Measurements from ENCODE around the gene CYP2W1.

Gene CYP2W1

GRCh38 chr7:966291-967069 lies 16.5 kb upstream of the CYP2W1 start:
- DNase-seq = no peak

GRCh38 chr7:967361-968082 lies 15.5 kb upstream of the CYP2W1 start:
- no peak for DNase-seq

- DNase-seq = no peak
These were observed 14.5 kb upstream of the CYP2W1 start for GRCh38 chr7:968205-969105.

- no peak for DNase-seq
These were observed 13.6 kb upstream of the CYP2W1 start for GRCh38 chr7:969403-969802.

GRCh38 chr7:970744-971143 lies 12.2 kb upstream of the CYP2W1 start:
- DNase-seq = no peak

GRCh38 chr7:972110-972509 lies 10.9 kb upstream of the CYP2W1 start:
- DNase-seq = no peak

GRCh38 chr7:972676-973309 lies 10.2 kb upstream of the CYP2W1 start:
- no peak for DNase-seq

- no peak for DNase-seq
These were observed 9.7 kb upstream of the CYP2W1 start for GRCh38 chr7:973312-973711.

GRCh38 chr7:974172-974571 lies 8.8 kb upstream of the CYP2W1 start:
- DNase-seq = no peak

- DNase-seq = peak; percentile 61
These were observed 7.9 kb upstream of the CYP2W1 start, which contains the start of gene COX19 for GRCh38 chr7:974820-975681. TSS of gene COX19 (minus strand) at chr7:975549. CDS start at chr7:975509, 40 bp downstream.

GRCh38 chr7:975702-976473 lies 7.1 kb upstream of the CYP2W1 start:
- no peak for DNase-seq

- DNase-seq = no peak
These were observed 6.1 kb upstream of the CYP2W1 start for GRCh38 chr7:976901-977325.

GRCh38 chr7:977326-978048 lies 5.5 kb upstream of the CYP2W1 start:
- DNase-seq = no peak

- no peak for DNase-seq
These were observed 5.0 kb upstream of the CYP2W1 start for GRCh38 chr7:978049-978346.

GRCh38 chr7:978416-979091 lies 4.4 kb upstream of the CYP2W1 start:
- no peak for DNase-seq

GRCh38 chr7:979151-979550 lies 3.8 kb upstream of the CYP2W1 start:
- no peak for DNase-seq

- DNase-seq = no peak
These were observed 3.0 kb upstream of the CYP2W1 start for GRCh38 chr7:979886-980571.

GRCh38 chr7:981793-982510 lies 1.0 kb upstream of the CYP2W1 start:
- DNase-seq = peak; percentile 97
